ENCODE measurements around the gene NCR2. TPM values are rescaled to one million over a fixed set of nuclear protein-coding genes. Genes with fewer than 3 reads are reported as not detected.

The NCR2 gene
- total RNA-seq, 2 experiments from 2014 or later, result 0.82 to 1.00 TPM

Other genes with a start within 250 kb of the NCR2 start
- gene TREML1, start 181.3 kb upstream of the NCR2 start, total RNA-seq, result not detected
- 1 to 10 TPM; 1.9 to 2.8 TPM for gene TREM2, start 172.5 kb upstream of the NCR2 start, total RNA-seq
- gene TREML2, start 134.5 kb upstream of the NCR2 start, total RNA-seq, result 10 to 100 TPM; 13.5 to 14.9 TPM
- gene TREML4, start 107.3 kb upstream of the NCR2 start, total RNA-seq, result not detected
- not detected for gene TREM1, start 48.9 kb upstream of the NCR2 start, total RNA-seq
- gene FOXP4, start 210.8 kb downstream of the NCR2 start, total RNA-seq, result 1 to 10 TPM; 7.5 to 8.8 TPM